Psoas muscle (tissue), 8 donors: ENCODE data around the gene MYRFL. TPM values are rescaled to one million over a fixed set of nuclear protein-coding genes. Genes with fewer than 3 reads are reported as not detected.
A peak's percentile ranks its signal among the peaks of the same experiment; 100 is the strongest.

Experiments
- ATAC-seq, 4 donors: fragments of 200-7000 bp; cut with Tn5 transposase; one replicate each; pipeline ENCODE4 v1.9.1; 2020; ENCODE audit warnings: moderate library complexity in 3 of 4, mild to moderate bottlenecking in 2 of 4
- DNase-seq, 2 donors: peaks; one replicate each; pipeline ENCODE4 v3.0.0-alpha.2; 2020
- H3K27ac ChIP-seq: fragments of 200-600 bp; one replicate; pipeline ENCODE4 v1.8.0; 2022
- H3K27me3 ChIP-seq, 3 donors: fragments of 200-600 bp in 1 of 3; one replicate each; pipeline versions ENCODE4 v1.6.1 to v1.8.0; 2013 to 2022; ENCODE audit warnings: low read length in 2 of 3, mild to moderate bottlenecking in 2 of 3, moderate library complexity in 1 of 3; ENCODE audit not compliant: insufficient read depth in 3 of 3
- H3K36me3 ChIP-seq, 2 donors: fragments of 200-600 bp in 1 of 2; one replicate each; pipeline versions ENCODE4 v1.6.1 to v1.8.0; 2013 to 2022; ENCODE audit warnings: low read depth in 1 of 2, mild to moderate bottlenecking in 1 of 2, moderate library complexity in 1 of 2; ENCODE audit not compliant: insufficient read depth in 1 of 2
- H3K4me1 ChIP-seq: fragments of 200-600 bp; one replicate; pipeline ENCODE4 v1.8.0; 2022
- H3K4me3 ChIP-seq: fragments of 200-600 bp; one replicate; pipeline ENCODE4 v1.8.0; 2022; ENCODE audit warnings: mild to moderate bottlenecking
- H3K9me3 ChIP-seq: fragments of 200-600 bp; one replicate; pipeline ENCODE4 v1.8.0; 2022
- WGBS, 3 donors: extraction: QIAGEN DNeasy Blood & Tissue Kit; methylation state at CpG; one replicate each; pipeline versions ENCODE4 v1.1.6 to v1.1.7; 2013; 5-methylcytosine and 5-hydroxymethylcytosine counted together
- intact Hi-C, 2 donors: fragments of 100-400 bp; cut with DNase I; formaldehyde crosslinking; loops; one replicate each; pipeline versions ENCODE4 v1.11.0 to v1.14.2; 2022
- polyA plus RNA-seq, 3 donors: library from polyadenylated mRNA; stranded (reverse); fragments of 200-250 nt; gene quantifications; one replicate each; pipeline ENCODE4 v1.2.3, GENCODE V29; 2013
- total RNA-seq, 4 donors: library from RNA; stranded (reverse); fragmentation: NEBNext Ultra II Directional in 2 of 4; extraction: Animal tissue kit (Norgen Biotek cat#: 25700) in 2 of 4; gene quantifications; one replicate each; pipeline versions ENCODE4 v1.2.1 to v1.2.4, GENCODE V29; 2021 to 2023
- TF ChIP-seq, protein P1 (sequence below): fragments of 200-600 bp; IDR thresholded peaks from one replicate; pipeline ENCODE4 v1.8.0; 2022; ENCODE audit warnings: antibody characterized with exemption
- donor health status: healthy with polysubstance abuse.
- donor health status: DM: no; HTN: no; CAD: no; lungs with moderate emphysema.
- donor health status: Bipolar disorder and iron deficiency.
- donor health status: healthy.
- donor health status: DM: yes; HTN: yes; CAD: no.
- donor health status: DM: no; HTN: no; CAD: no.
- donor health status: DM: no; HTN: no; CAD: no.
- donor health status: DM: yes; HTN: yes; CAD: no.

MYRFL gene
- total and polyA plus RNA-seq, 7 donors, result 0.06 to 0.18 (median 0.10) TPM; not detected in 3

DNA sequence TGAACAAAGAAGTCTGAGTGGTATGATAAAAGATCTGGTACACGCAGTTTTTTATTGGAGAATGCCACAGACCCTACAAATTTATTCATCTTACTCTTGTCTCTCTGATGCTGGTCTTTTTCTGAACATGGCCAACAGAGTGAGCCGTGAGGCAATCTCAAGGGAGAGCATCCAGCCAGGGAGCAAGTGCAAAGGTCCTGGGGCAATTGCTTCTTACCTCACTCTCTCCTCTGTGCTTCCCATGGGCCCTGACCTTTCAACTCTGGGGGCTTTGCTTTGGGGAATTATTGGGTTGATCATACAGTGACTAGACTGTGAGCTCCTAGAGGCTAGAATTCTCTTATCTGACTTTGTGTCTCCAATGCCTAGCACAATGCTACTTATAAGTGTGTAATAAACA is 171.7 kb downstream of the MYRFL start:
- Histone ChIP-seq H3K4me1 (no peaks in the 10 kb centered on the region), H3K36me3 (no peaks in the 10 kb centered on the region), H3K27ac (no peak overlapping the region), H3K27me3 (no peaks in the 10 kb centered on the region), H3K4me3 (no peak overlapping the region), H3K9me3 (peaks cover 3% of the 10 kb centered on the region)
- intact Hi-C loops, result no loop called here
- 42 to 65% (median 47%) methylated on average over 2 of the region's 2 CpGs for WGBS, 3 donors
- DNase-seq (no peak), ATAC-seq (no peak)
- TF ChIP-seq, protein P1, sequence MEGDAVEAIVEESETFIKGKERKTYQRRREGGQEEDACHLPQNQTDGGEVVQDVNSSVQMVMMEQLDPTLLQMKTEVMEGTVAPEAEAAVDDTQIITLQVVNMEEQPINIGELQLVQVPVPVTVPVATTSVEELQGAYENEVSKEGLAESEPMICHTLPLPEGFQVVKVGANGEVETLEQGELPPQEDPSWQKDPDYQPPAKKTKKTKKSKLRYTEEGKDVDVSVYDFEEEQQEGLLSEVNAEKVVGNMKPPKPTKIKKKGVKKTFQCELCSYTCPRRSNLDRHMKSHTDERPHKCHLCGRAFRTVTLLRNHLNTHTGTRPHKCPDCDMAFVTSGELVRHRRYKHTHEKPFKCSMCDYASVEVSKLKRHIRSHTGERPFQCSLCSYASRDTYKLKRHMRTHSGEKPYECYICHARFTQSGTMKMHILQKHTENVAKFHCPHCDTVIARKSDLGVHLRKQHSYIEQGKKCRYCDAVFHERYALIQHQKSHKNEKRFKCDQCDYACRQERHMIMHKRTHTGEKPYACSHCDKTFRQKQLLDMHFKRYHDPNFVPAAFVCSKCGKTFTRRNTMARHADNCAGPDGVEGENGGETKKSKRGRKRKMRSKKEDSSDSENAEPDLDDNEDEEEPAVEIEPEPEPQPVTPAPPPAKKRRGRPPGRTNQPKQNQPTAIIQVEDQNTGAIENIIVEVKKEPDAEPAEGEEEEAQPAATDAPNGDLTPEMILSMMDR, result no peak

GRCh38 chr12:69998011-69998410 is 173.0 kb downstream of the MYRFL start:
- Histone ChIP-seq H3K9me3 (peaks cover 3% of the 10 kb centered on the region), H3K4me3 (no peak overlapping the region), H3K27ac (no peak overlapping the region), H3K36me3 (no peaks in the 10 kb centered on the region), H3K27me3 (no peaks in the 10 kb centered on the region), H3K4me1 (no peaks in the 10 kb centered on the region)
- ATAC-seq (no peak), DNase-seq (no peak)
- WGBS, 3 donors, result 48 to 55% (median 50%) methylated on average over 11 of the region's 11 CpGs
- TF ChIP-seq, protein P1, result no peak
- intact Hi-C loops, result no loop called here

DNA sequence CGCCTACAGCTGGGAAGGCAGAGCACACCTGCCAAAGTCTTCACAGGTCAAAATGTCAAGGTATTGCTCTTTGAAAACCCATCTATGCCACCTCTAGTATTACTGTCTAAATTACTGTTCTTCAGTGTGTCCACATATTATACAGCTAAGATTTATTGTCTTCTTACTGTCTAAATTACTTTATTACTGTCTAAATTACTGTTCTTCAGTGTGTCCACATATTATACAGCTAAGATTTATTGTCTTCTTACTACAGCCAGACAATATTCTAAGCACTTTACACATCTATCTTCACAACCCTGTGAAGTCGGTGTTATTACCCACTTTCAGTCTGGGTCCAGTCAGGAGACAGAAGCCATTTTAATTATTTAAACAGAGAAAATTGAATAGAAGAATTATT is 173.9 kb downstream of the MYRFL start:
- Histone ChIP-seq H3K4me1 (no peaks in the 10 kb centered on the region), H3K4me3 (no peak overlapping the region), H3K36me3 (no peaks in the 10 kb centered on the region), H3K27ac (no peak overlapping the region), H3K27me3 (no peaks in the 10 kb centered on the region), H3K9me3 (no peaks in the 10 kb centered on the region)
- DNase-seq, result no peak
- 96 to 98% (median 97%) methylated on average over 2 of the region's 2 CpGs for WGBS, 3 donors
- TF ChIP-seq, protein P1, result no peak
- intact Hi-C loops, result no loop called here
- ATAC-seq, result no peak

DNA sequence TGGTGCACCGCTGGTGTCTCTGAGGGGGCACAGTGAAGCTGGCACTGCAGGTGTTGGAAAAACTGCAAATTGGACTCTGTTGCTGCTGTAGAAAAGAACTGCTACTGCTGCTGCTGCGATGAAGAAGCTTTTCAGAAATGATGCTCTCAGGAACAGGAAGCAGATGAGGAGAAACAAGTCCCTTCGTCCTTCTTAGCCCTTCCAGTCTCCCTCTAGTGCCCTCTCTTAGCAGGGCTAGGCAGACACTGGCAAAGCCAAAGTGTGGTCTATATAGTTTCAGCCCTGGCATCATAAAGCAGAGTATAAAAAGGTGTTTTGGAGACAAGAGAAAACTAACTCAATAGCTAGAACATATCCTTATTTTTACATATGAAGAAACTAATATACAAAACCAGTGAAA is 174.5 kb downstream of the MYRFL start:
- TF ChIP-seq, protein P1, result no peak
- Histone ChIP-seq H3K36me3 (no peaks in the 10 kb centered on the region), H3K27me3 (no peaks in the 10 kb centered on the region), H3K27ac (no peak overlapping the region), H3K4me3 (no peak overlapping the region), H3K4me1 (no peaks in the 10 kb centered on the region), H3K9me3 (no peaks in the 10 kb centered on the region)
- DNase-seq (no peak), ATAC-seq (no peak)
- intact Hi-C loops, result no loop called here
- 58 to 63% (median 61%) methylated on average over 3 of the region's 3 CpGs for WGBS, 3 donors

GRCh38 chr12:70002097-70002911 is 177.3 kb downstream of the MYRFL start:
- intact Hi-C loops, result no loop called here
- TF ChIP-seq, protein P1, result no peak
- Histone ChIP-seq H3K4me1 (no peaks in the 10 kb centered on the region), H3K27me3 (no peaks in the 10 kb centered on the region), H3K36me3 (no peaks in the 10 kb centered on the region), H3K9me3 (no peaks in the 10 kb centered on the region), H3K27ac (peak overlapping the region; percentile 36), H3K4me3 (no peak overlapping the region)
- ATAC-seq (peak in 2 of 4 donors; percentile 23 to 55), DNase-seq (peak in 1 of 2 donors; percentile 48)
- WGBS, 3 donors, result 46 to 64% (median 53%) methylated on average over 3 of the region's 3 CpGs
